Cardiac muscle cell (in vitro differentiated cells and primary cell): ENCODE results near the gene SULT4A1. TPM values are rescaled to one million over a fixed set of nuclear protein-coding genes. Genes with fewer than 3 reads are reported as not detected.

ENCODE experiments used
- DNase-seq, 2 donors: peaks; one replicate each; pipeline versions ENCODE4 v3.0.0 to v3.0.0-alpha.2; 2010 to 2017; ENCODE audit warnings: low read depth in 1 of 2, low spot score in 1 of 2
- H3K27ac ChIP-seq: fragments of 200-600 bp; sonication (generic); 2 replicates; pipeline ENCODE4 v1.5.1; 2016
- H3K27me3 ChIP-seq: fragments of 200-600 bp; sonication (generic); 2 replicates; pipeline ENCODE4 v1.6.0; 2016; ENCODE audit warnings: control low read depth
- H3K36me3 ChIP-seq: fragments of 200-600 bp; sonication (generic); 2 replicates; pipeline ENCODE4 v1.5.1; 2016; ENCODE audit warnings: control low read depth
- H3K4me1 ChIP-seq: fragments of 200-600 bp; sonication (generic); 2 replicates; pipeline ENCODE4 v1.8.1; 2017; ENCODE audit warnings: low read depth, mild to moderate bottlenecking, mixed run types
- H3K4me3 ChIP-seq: fragments of 200-600 bp; sonication (generic); 2 replicates; pipeline ENCODE4 v1.5.1; 2016; ENCODE audit warnings: mild to moderate bottlenecking
- H3K9me3 ChIP-seq: fragments of 200-600 bp; sonication (generic); 2 replicates; pipeline ENCODE4 v1.5.1; 2017; ENCODE audit warnings: low read depth, mild to moderate bottlenecking, control low read depth
- CTCF ChIP-seq: IDR thresholded peaks from 2 replicates; pipeline ENCODE4 v1.5.1; 2012; ENCODE audit warnings: low read depth, mild to moderate bottlenecking, low read length
- polyA plus RNA-seq: library from polyadenylated mRNA; unstranded; fragments of >200 nt; fragmentation: Nextera tagmentation; extraction: Ambion mirVana; gene quantifications from 2 replicates; pipeline ENCODE4 v1.2.1, GENCODE V29; 2016
- total RNA-seq: library from RNA; depleted of rRNA; stranded (reverse); fragments of >200 nt; gene quantifications from 2 replicates; pipeline ENCODE4 v1.2.3, GENCODE V29; 2016

SULT4A1 gene
- total and polyA plus RNA-seq, 2 experiments from 2014 or later = 1.3 to 3.2 TPM

- no peaks in the 10 kb centered on the region for H3K27me3 ChIP-seq
- H3K4me1 ChIP-seq = peaks cover 9% of the 10 kb centered on the region
- no peak overlapping the region for H3K4me3 ChIP-seq
- no peak for DNase-seq
- H3K9me3 ChIP-seq = no peaks in the 10 kb centered on the region
- TF ChIP-seq CTCF = no peak
- H3K36me3 ChIP-seq = no peaks in the 10 kb centered on the region
- no peak overlapping the region for H3K27ac ChIP-seq
These were observed 27.1 kb downstream of the SULT4A1 start for GRCh38 chr22:43835166-43835565.

GRCh38 chr22:43833286-43834240 is 28.8 kb downstream of the SULT4A1 start:
- H3K4me1 ChIP-seq = peaks cover 9% of the 10 kb centered on the region
- peak in 1 of 2 donors; percentile 22 for DNase-seq
- no peaks in the 10 kb centered on the region for H3K36me3 ChIP-seq
- no peak overlapping the region for H3K27ac ChIP-seq
- no peaks in the 10 kb centered on the region for H3K27me3 ChIP-seq
- TF ChIP-seq CTCF = no peak
- no peak overlapping the region for H3K4me3 ChIP-seq
- H3K9me3 ChIP-seq = no peaks in the 10 kb centered on the region

GRCh38 chr22:43832393-43833265 is 29.7 kb downstream of the SULT4A1 start:
- Histone ChIP-seq H3K4me1 (peaks cover 9% of the 10 kb centered on the region), H3K36me3 (no peaks in the 10 kb centered on the region), H3K27ac (no peak overlapping the region), H3K27me3 (no peaks in the 10 kb centered on the region), H3K9me3 (no peaks in the 10 kb centered on the region), H3K4me3 (no peak overlapping the region)
- no peak for DNase-seq
- TF ChIP-seq CTCF = no peak

GRCh38 chr22:43831561-43832392 is 30.5 kb downstream of the SULT4A1 start:
- no peak for TF ChIP-seq CTCF
- H3K9me3 ChIP-seq = no peaks in the 10 kb centered on the region
- H3K27me3 ChIP-seq = no peaks in the 10 kb centered on the region
- H3K4me3 ChIP-seq = no peak overlapping the region
- no peak overlapping the region for H3K27ac ChIP-seq
- no peak for DNase-seq
- H3K36me3 ChIP-seq = no peaks in the 10 kb centered on the region
- peaks cover 12% of the 10 kb centered on the region for H3K4me1 ChIP-seq
